ENCODE data around the gene ZC3H11A.
"Not testable (repeated sequence)": the region's sequence is repeated elsewhere in the genome, so short reads cannot be mapped to it uniquely, and the experiment has no call there.

The ZC3H11A gene

DNA sequence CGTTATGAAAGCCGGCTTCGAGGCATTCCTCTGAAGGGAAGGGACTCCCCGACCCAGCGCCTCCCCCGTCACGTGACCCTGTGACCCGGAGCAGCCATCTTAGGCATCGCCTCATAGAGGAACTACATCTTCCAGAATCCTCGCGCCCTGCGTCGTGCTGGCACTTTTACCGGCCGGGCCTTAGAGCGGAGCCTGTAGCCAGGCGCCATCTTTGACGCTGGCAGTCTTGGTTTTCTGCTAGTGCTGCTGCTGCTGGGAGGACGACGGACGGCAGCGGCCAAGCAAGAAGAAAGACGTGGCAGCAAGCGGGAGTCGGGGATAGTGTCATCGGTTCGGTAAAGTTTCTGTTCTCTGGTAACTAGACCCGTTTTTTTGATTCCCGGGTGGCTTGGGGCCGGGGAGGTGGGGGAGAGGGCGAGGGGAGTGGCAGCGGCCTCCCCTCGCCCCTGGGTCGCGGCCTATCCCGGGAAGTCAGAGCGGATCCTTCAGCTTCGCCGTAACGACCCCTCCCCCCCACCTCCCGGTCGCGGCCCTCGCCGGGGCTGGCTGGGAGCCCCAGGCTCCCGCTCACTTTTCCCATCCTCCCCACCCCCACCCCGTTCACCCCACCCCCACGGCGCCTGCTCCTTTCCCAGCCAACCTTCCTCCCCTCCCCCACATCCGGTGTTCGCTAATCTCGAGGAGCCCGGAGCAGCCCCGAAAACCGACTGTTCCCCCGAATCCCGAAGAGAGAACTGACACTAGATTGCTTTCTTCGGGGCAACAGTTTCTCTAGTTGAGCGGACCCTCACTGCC is at the start of gene ZC3H11A, which contains the start of gene ZBED6:
ZC3H11A (plus strand) TSS at position 183 of the 795 bp plus-strand sequence. CDS start 21,448 bp downstream, outside the sequence.
ZBED6 (plus strand) TSS at position 183 of the 795 bp plus-strand sequence. CDS start 1,900 bp downstream, outside the sequence.
- DNase-seq: peak; percentile 98 to 99

DNA sequence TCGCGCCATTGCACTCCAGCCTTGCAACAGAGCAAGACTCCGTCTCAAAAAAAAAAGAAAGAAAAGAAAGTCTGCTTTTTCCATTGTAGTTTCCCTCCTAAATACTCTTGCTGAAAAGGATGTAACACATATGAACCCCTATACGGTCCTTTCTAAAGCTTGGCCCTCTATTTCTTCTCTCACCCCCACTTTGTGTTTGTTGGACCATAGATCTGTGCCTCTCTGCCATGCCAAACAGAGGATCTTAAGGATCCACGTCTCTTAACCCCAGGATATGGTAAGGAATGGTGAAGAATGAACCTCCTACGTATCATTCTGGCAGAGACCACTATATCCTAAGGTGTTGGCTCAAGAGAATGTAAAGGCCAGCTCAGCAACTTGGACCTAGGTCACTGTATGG is 49.1 kb upstream of the ZC3H11A start:
- no peak for DNase-seq

DNA sequence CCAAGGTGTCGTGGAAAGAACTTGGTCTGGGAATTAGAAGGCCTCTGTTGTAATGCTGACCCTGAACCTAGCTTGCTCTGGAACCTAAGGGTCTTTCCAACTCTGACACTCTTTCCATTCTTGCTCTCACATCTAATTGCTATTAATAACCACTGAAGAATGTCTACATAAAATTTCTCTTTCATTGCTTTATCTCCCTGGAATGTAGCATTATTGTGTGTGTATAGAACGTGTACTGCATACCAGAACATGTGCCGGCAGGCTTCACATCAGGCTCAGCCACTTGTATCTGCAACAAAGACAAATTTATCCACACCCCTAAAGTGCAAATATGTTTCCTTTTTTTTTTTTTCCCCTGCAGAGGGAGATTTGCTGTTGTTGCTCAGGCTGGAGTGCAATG is 44.4 kb upstream of the ZC3H11A start:
- DNase-seq: no peak

GRCh38 chr1:203751618-203752361 is 43.6 kb upstream of the ZC3H11A start:
- DNase-seq: not testable (repeated sequence)

GRCh38 chr1:203754455-203754864 is 41.0 kb upstream of the ZC3H11A start:
- peak in 1 of 2 experiments; percentile 30 for DNase-seq

DNA sequence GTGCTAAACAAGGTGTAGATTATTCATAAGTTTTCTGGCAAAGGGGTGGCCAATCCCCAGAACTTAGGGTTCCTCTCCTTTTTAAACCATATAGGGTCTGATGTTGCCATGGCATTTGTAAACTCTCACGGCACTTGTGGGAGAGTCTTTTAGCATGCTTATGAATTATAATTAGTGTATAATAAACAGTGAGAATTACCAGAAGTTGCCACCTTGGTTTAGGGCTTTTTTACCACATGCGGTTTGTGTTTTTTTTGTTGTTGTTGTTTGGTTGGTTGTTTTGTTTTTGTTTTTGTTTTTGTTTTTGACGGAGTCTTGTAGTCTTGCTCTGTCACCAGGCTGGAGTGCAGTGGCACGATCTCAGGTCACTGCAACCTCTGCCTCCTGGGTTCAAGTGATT is 39.4 kb upstream of the ZC3H11A start:
- DNase-seq: no peak

GRCh38 chr1:203758749-203759148 is 36.7 kb upstream of the ZC3H11A start:
- not testable (repeated sequence) for DNase-seq

GRCh38 chr1:203760506-203760905 is 34.9 kb upstream of the ZC3H11A start:
- no peak for DNase-seq

GRCh38 chr1:203761958-203762357 is 33.5 kb upstream of the ZC3H11A start:
- DNase-seq: not testable (repeated sequence)

DNA sequence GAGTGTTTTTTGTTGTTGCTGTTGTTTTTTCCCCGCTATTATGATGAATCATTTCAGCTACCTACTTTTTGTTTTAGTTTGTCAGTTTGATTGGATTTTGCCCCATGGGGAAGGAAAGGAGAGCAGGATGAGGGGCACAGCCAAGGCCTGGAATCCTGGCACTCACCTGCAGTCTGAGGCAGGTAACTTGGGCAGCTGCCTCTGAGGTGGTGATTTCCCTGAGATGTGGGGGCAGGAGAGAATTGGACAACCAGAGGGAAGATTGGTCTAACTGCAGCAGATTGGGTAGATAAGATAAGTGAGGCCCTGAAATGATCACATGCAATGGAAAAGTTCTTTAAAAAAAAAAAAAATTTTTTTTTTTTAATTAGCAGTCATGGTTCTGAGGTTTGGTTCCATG is 31.9 kb upstream of the ZC3H11A start:
- no peak for DNase-seq

- peak in 1 of 2 experiments; percentile 27 for DNase-seq
These were observed 31.1 kb upstream of the ZC3H11A start for GRCh38 chr1:203764105-203765028.

DNA sequence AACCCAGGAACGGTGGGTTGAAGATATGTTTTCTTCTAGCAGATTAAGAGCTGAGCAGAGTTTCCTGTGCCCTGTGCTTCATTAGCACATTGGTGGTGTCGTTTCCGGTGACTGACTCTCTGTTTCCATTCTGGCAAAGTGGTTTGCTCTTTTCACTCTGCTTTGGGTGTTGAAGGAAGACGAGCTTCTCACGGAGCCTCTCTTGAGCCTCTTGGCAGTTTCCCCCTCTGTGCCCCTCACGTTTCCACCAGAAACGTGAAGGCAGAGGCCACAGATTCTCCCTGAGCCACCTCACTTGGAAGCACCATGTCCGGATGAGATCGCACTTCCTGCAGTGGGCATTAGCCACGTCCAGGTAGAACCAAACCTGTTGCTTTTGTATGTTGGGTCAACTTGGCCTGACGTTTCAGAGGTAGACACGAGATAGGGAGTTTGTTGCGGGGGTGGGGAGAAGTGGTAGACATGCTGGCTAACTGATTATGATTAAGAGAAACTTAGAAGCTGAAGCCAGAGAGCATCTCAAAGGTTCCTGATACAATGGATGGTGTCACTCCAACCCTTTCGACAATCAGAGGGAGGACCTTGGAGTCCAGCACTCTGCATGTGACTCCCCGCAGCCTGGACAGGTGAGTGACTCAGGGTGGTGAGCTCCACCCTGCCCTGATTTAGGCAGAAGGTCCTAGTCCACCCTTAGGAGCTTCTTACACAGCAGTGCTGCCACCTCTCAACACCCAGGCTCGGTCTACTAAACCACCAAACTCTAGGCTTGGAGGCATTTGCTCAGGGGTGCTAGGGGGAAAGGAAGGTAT is 30.2 kb upstream of the ZC3H11A start, which contains the start of gene LAX1:
LAX1 (plus strand) TSS at position 155 of the 809 bp plus-strand sequence; CDS start at position 538, 383 bp downstream.
- DNase-seq: peak; percentile 68 to 79

DNA sequence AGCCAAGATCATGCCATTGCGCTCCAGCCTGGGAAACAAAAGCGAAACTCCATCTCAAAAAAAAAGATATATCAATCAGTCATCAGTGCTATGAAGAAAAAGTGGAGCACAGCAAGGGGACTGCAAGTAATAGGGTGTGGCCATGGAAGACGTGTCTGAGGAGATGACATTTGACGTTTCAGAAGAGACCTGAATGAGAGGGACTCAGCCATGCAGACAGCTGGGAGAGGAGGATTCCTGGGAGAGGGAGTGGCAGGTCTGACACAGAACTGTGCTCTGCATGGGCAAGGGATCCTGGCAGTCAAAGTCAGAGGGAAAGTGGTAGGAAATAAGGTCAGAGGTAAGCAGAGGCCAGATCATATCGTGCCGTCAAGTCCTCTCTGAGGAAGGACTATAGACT is 27.2 kb upstream of the ZC3H11A start:
- DNase-seq: no peak

DNA sequence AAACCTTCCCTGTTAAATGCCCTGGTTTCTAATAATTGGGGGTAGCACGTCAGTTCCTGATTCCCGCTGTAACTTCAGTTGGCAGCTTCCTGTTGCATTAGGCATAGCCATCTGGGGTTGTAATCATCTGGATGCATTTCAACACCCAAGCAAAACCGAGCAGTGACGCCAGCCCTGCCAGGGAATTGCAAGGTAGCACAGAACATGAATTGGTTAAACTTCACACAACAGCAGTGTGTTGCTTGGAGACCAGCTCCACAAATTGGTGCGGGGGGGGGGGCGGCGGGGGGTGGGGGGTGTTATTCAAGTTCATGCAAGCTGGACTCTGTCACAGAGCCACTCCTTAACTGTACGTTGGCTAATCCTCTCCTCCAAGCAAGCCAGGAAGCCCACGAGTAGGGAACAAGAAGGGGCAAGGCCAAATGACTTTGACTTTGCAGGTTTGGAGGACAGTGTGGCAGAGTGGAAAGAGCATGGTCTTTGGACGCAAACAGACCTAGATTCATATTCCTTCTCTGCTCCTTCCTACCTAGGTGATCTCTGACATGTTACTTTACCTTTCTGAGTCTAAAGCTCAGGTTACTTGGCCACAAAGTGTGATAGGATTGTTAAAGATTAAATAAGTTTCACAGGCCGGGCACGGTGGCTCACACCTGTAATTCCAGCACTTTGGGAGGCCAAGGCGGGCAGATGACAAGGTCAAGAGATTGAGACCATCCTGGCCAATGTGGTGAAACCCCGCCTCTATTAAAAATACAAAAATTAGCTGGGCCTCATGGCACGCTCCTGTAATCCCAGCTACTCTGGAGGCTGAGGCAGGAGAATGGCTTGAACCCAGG is 25.7 kb upstream of the ZC3H11A start:
- DNase-seq: no peak

DNA sequence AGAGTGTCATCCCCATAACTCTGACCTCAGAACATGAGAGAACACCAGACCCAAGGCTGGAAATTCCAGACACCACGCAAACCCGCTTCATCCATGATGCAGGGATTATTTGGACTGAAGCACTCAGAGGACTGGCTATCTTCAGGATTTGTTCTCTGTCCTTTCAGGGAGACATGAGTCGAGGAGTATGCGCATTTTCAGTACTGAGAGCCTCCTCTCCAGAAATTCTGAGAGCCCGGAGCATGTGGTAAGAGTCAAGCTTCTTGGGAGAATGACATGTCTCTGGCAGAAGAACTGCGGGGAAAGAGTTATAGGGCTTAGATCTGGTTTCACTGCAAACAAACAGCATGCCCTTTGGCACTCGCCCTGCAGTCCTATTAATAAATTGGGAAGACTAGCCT is 23.5 kb upstream of the ZC3H11A start:
- no peak for DNase-seq

DNA sequence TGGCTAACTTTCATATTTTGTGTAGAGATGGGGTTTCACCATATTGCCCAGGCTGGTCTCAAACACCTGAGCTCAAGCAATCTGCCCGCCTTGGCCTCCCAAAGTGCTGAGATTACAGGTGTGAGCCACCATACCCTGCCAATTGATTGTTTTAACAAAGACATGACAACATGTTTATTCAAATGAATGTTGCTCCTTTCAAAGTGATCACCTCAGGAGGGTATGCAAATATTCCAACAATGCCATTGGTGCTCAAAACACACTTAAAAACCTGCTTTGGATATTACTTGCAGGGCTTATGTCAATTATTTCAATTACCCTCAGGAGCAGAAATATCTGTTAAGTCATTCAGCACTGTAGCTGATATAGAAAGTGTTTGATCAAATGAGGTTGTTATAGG is 22.6 kb upstream of the ZC3H11A start:
- DNase-seq: no peak

DNA sequence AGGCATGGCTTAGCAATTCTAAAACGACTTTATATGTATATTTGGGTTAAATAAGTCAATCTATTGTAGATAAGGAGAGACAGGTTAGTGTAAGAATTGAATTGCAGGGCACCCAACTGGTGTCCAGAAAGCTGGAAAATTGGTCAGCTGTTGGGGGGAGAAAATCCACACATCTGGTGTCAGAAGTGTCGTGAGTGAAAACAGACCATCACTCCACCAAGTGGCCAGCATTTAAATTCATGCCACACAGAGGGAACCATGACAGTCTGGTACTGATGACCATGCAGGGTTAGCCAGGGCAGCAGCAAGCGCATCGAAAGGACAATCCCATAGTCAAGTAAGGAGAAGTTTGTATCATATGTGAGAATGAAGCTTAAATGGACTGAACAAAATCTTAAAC is 18.8 kb upstream of the ZC3H11A start:
- no peak for DNase-seq

- no peak for DNase-seq
These were observed 17.8 kb upstream of the ZC3H11A start for GRCh38 chr1:203777596-203777995.

- no peak for DNase-seq
These were observed 17.3 kb upstream of the ZC3H11A start for GRCh38 chr1:203778146-203778545.

DNA sequence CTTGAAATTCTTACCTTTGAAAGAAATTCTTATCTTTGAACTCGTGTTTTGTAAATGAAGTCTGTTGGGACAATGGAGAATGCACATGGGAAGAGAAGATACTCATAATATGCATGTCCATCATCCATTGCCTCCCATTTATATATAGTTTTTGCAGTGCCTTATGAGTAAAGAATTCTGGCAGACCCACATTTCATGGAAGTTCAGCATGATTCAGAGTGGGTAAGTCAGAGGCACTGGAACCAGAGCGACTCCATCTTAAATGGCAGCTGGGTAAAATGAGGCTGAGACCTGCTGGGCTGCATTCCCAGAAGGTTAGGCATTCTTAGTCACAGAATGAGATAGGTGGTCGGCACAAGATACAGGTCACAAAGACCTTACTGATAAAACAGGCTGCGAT is 16.6 kb upstream of the ZC3H11A start:
- no peak for DNase-seq

DNA sequence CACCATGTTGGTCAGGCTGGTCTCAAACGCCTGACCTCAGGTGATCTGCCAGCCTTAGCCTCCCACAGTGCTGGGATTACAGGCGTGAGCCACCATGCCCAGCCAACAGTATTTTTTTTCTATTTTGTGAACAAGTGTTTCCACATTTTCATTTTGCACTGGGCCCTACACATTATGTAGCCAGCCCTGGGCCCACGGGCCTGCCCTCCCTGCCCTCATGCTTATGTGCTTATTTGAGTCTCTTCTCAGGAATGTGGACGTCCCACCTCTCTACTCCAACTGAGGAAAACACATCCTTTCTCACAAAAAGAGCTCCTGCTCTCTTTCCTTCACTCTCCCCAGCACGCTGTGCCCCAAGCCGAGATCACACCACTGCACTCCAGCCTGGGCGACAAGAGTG is 13.5 kb upstream of the ZC3H11A start:
- no peak for DNase-seq
